Muscle layer of colon (tissue), 2 donors: ENCODE data around the gene CFAP69.

Experiments
- H3K27ac ChIP-seq: one replicate; pipeline ENCODE4 v1.7.0; 2013; ENCODE audit warnings: low read depth, mild to moderate bottlenecking, low read length, moderate library complexity
- H3K27me3 ChIP-seq, 2 donors: one replicate each; pipeline ENCODE4 v1.7.0; 2013; ENCODE audit warnings: low read length in 2 of 2, mild to moderate bottlenecking in 2 of 2; ENCODE audit not compliant: insufficient read depth in 2 of 2, control insufficient read depth in 1 of 2
- H3K36me3 ChIP-seq: one replicate; pipeline ENCODE4 v1.7.0; 2013; ENCODE audit warnings: mild to moderate bottlenecking, low read length; ENCODE audit not compliant: insufficient read depth
- H3K4me1 ChIP-seq: one replicate; pipeline ENCODE4 v1.7.0; 2013; ENCODE audit warnings: mild to moderate bottlenecking, low read length; ENCODE audit not compliant: insufficient read depth
- H3K4me3 ChIP-seq, 2 donors: one replicate each; pipeline ENCODE4 v1.7.0; 2013; ENCODE audit warnings: low read length in 2 of 2, low read depth in 1 of 2, mild to moderate bottlenecking in 1 of 2, moderate library complexity in 1 of 2
- H3K9ac ChIP-seq: one replicate; pipeline ENCODE4 v1.7.0; 2013; ENCODE audit warnings: low read length
- H3K9me3 ChIP-seq: one replicate; pipeline ENCODE4 v1.7.0; 2013; ENCODE audit warnings: mild to moderate bottlenecking, low read length
- donor health status: abdominal sarcoma.
- donor health status: Adenocarcinoma of cecum.

The CFAP69 gene

DNA sequence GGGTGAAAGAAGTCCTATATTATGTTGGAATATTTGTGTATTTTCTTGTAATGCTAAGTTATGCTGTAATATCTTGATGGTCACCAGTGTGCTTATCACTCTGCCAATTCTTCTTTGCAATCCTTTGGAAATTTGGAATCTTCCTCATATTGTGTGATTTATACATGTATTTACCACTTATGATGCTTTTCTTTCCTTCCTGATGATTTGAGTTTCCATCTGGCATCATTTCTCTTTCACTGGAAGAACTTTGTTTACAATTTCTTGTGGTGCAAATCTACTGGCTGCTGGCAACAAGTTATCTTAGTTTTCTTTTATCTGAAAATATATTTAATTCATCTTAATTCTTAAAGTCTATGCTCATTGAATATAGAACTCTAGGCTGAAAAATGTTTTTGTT, 29.2 kb downstream of the CFAP69 start:
- Histone ChIP-seq H3K4me3 (no peak overlapping the region), H3K27me3 (no peaks in the 10 kb centered on the region), H3K27ac (no peak overlapping the region), H3K9ac (no peak overlapping the region), H3K36me3 (no peaks in the 10 kb centered on the region), H3K9me3 (no peaks in the 10 kb centered on the region), H3K4me1 (no peaks in the 10 kb centered on the region)

- no peak overlapping the region for H3K4me3 ChIP-seq
- H3K27ac ChIP-seq = no peak overlapping the region
- H3K27me3 ChIP-seq = no peaks in the 10 kb centered on the region
- H3K36me3 ChIP-seq = peaks cover 4% of the 10 kb centered on the region
- no peaks in the 10 kb centered on the region for H3K9me3 ChIP-seq
- H3K4me1 ChIP-seq = no peaks in the 10 kb centered on the region
- no peak overlapping the region for H3K9ac ChIP-seq
These were observed 31.2 kb downstream of the CFAP69 start for GRCh38 chr7:90276033-90276728.

DNA sequence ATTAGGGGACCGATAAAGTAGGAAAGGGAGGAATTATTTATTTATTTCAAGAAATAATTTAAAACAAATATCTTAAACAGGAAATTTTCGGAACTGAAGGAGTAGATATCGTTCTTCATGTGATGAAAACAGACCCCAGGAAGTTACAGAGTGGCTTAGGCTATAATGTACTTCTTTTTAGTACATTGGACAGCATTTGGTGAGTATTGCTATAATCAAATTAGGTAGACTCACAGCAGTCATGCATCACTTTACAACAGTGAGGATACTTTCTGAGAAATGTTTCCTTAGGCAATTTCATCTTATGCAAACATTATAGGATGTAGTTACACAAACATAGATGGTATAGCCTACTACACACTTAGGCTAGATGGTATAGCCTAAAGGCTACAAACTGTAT, 43.2 kb downstream of the CFAP69 start:
- Histone ChIP-seq H3K36me3 (peaks cover 14% of the 10 kb centered on the region), H3K4me1 (no peaks in the 10 kb centered on the region), H3K9ac (no peak overlapping the region)

GRCh38 chr7:90290244-90291113, 45.5 kb downstream of the CFAP69 start:
- Histone ChIP-seq H3K27ac (no peak overlapping the region), H3K9me3 (no peaks in the 10 kb centered on the region), H3K9ac (no peak overlapping the region), H3K36me3 (peaks cover 14% of the 10 kb centered on the region), H3K4me1 (no peaks in the 10 kb centered on the region), H3K27me3 (no peaks in the 10 kb centered on the region), H3K4me3 (no peak overlapping the region)

More for the DNA sequence above, 43.2 kb downstream of the CFAP69 start:
- Histone ChIP-seq H3K27ac (no peak overlapping the region), H3K27me3 (no peaks in the 10 kb centered on the region), H3K9me3 (no peaks in the 10 kb centered on the region), H3K4me3 (no peak overlapping the region)

- no peak overlapping the region for H3K4me3 ChIP-seq
- H3K9me3 ChIP-seq = no peaks in the 10 kb centered on the region
- H3K9ac ChIP-seq = no peak overlapping the region
- no peaks in the 10 kb centered on the region for H3K36me3 ChIP-seq
- no peaks in the 10 kb centered on the region for H3K27me3 ChIP-seq
- H3K4me1 ChIP-seq = no peaks in the 10 kb centered on the region
- H3K27ac ChIP-seq = no peak overlapping the region
These were observed 53.4 kb downstream of the CFAP69 start for GRCh38 chr7:90298145-90299038.

DNA sequence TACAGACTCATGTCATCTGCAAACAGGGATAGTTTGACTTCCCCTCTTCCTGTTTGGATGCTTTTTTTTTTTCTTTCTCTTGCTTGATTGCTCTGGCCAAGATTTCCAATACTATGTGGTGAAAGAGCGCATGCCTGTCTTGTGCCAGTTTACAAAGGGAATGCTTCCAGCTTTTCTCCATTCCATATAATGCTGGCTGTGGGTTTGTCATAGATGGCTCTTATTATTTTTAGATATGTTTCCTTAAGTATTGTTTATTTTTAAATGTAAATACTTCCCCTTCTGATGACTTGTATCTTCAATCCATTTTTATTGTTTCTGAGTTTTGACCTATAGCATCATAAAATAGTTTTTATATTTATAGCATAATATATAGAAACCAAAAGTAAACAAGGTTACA, 58.3 kb downstream of the CFAP69 start:
- no peak overlapping the region for H3K27ac ChIP-seq
- H3K4me3 ChIP-seq = no peak overlapping the region
- H3K4me1 ChIP-seq = no peaks in the 10 kb centered on the region
- H3K36me3 ChIP-seq = peaks cover 2% of the 10 kb centered on the region
- H3K9me3 ChIP-seq = no peaks in the 10 kb centered on the region
- no peak overlapping the region for H3K9ac ChIP-seq
- no peaks in the 10 kb centered on the region for H3K27me3 ChIP-seq

DNA sequence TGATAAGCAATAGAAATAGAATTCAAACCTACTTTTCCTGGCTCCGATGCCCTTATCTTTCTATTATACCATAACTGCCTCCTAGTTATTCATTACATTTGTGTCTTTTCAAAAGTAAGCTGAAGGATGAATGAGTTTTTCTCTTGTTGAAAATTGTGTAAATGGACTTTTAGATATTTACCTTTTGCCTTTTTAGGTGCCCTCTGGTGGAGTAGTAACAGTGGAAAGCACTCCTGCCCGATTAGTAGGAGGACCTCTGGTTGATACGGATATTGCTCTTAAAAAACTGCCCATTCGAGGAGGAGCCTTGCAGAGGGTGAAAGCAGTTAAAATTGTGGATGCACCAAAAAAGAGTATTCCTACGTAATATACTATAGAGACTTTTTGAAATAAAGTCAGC, 64.9 kb downstream of the CFAP69 start:
- H3K9ac ChIP-seq = no peak overlapping the region
- H3K4me3 ChIP-seq = no peak overlapping the region
- H3K27me3 ChIP-seq = no peaks in the 10 kb centered on the region
- no peaks in the 10 kb centered on the region for H3K4me1 ChIP-seq
- no peak overlapping the region for H3K27ac ChIP-seq
- H3K9me3 ChIP-seq = no peaks in the 10 kb centered on the region
- H3K36me3 ChIP-seq = peaks cover 4% of the 10 kb centered on the region

GRCh38 chr7:90311175-90311574, 66.2 kb downstream of the CFAP69 start:
- Histone ChIP-seq H3K4me3 (no peak overlapping the region), H3K9me3 (no peaks in the 10 kb centered on the region), H3K36me3 (peaks cover 4% of the 10 kb centered on the region), H3K27me3 (no peaks in the 10 kb centered on the region), H3K4me1 (no peaks in the 10 kb centered on the region), H3K9ac (no peak overlapping the region), H3K27ac (no peak overlapping the region)

- no peaks in the 10 kb centered on the region for H3K27me3 ChIP-seq
- H3K36me3 ChIP-seq = peaks cover 4% of the 10 kb centered on the region
- H3K4me1 ChIP-seq = no peaks in the 10 kb centered on the region
- H3K9ac ChIP-seq = no peak overlapping the region
- no peak overlapping the region for H3K27ac ChIP-seq
- H3K4me3 ChIP-seq = no peak overlapping the region
- no peaks in the 10 kb centered on the region for H3K9me3 ChIP-seq
These were observed 67.8 kb downstream of the CFAP69 start for GRCh38 chr7:90312745-90313144.

- peaks cover 0 to under 1% of the 10 kb centered on the region in 2 donors for H3K27me3 ChIP-seq
These were observed 68.9 kb downstream of the CFAP69 start for GRCh38 chr7:90313907-90314306.

GRCh38 chr7:90320014-90320413, 75.0 kb downstream of the CFAP69 start:
- Histone ChIP-seq H3K9me3 (no peaks in the 10 kb centered on the region), H3K27me3 (peaks cover 14 to 30% of the 10 kb centered on the region in 2 donors), H3K9ac (no peak overlapping the region), H3K4me3 (no peak overlapping the region), H3K4me1 (no peaks in the 10 kb centered on the region), H3K36me3 (no peaks in the 10 kb centered on the region), H3K27ac (no peak overlapping the region)

More at GRCh38 chr7:90313907-90314306, 68.9 kb downstream of the CFAP69 start:
- Histone ChIP-seq H3K27ac (no peak overlapping the region), H3K4me1 (no peaks in the 10 kb centered on the region), H3K36me3 (no peaks in the 10 kb centered on the region), H3K9me3 (no peaks in the 10 kb centered on the region), H3K4me3 (no peak overlapping the region), H3K9ac (no peak overlapping the region)
